RWPE1 (cell line): ENCODE results near the gene PPP6R3.

Experiments used
- CTCF ChIA-PET: fragments of 350-600 bp; sonication (Branson Sonifier 250); formaldehyde crosslinking; extraction: SDS; loops from one replicate; lab custom pipeline; 2021; lab: Yijun Ruan, JAX
- POLR2A ChIA-PET: fragments of 400-600 bp; formaldehyde crosslinking; extraction: SDS; loops from one replicate; lab custom pipeline; 2020; ENCODE audit warnings: antibody characterized with exemption; ENCODE audit not compliant: low non-redundant PET; lab: Yijun Ruan, JAX
- DNase-seq: peaks from one replicate; pipeline ENCODE4 v3.0.0; 2012; ENCODE audit warnings: low spot score
- H3K27ac ChIP-seq: fragments of 450-650 bp; 2 replicates; pipeline ENCODE4 v1.5.1; 2017
- CTCF ChIP-seq: fragments of 450-650 bp; conservative IDR thresholded peaks from 2 replicates; pipeline ENCODE4 v1.5.1; 2017; ENCODE audit warnings: low read depth, mild to moderate bottlenecking

The PPP6R3 gene

GRCh38 chr11:68517121-68517741 is 56.7 kb downstream of the PPP6R3 start:
- DNase-seq, result no peak
- ChIA-PET CTCF (no interaction called here), POLR2A (no interaction called here)
- TF ChIP-seq CTCF, result no peak
- no peak overlapping the region for H3K27ac ChIP-seq

GRCh38 chr11:68518191-68518590 is 57.6 kb downstream of the PPP6R3 start:
- ChIA-PET POLR2A (no interaction called here), CTCF (no interaction called here)
- no peak for TF ChIP-seq CTCF
- DNase-seq, result no peak
- H3K27ac ChIP-seq, result no peak overlapping the region

GRCh38 chr11:68521969-68522652 is 61.6 kb downstream of the PPP6R3 start:
- ChIA-PET CTCF (no interaction called here), POLR2A (no interaction called here)
- H3K27ac ChIP-seq, result no peak overlapping the region
- no peak for TF ChIP-seq CTCF
- DNase-seq, result no peak

- TF ChIP-seq CTCF, result no peak
- CTCF ChIA-PET, result interaction anchor here (0.6 kb wide), 2 partner anchors 17 to 495 kb away, joined by 3 read pairs; no protein-coding TSS in a partner anchor
Measured at GRCh38 chr11:68523033-68523432, 62.5 kb downstream of the PPP6R3 start.

GRCh38 chr11:68523743-68524142 is 63.2 kb downstream of the PPP6R3 start:
- H3K27ac ChIP-seq, result no peak overlapping the region
- ChIA-PET CTCF (interaction anchor here (0.5 to 0.6 kb wide), 3 partner anchors 13 to 496 kb away, joined by 3 read pairs; no protein-coding TSS in a partner anchor), POLR2A (no interaction called here)
- no peak for DNase-seq
- no peak for TF ChIP-seq CTCF

More at GRCh38 chr11:68523033-68523432, 62.5 kb downstream of the PPP6R3 start:
- DNase-seq, result no peak
- H3K27ac ChIP-seq, result no peak overlapping the region
- POLR2A ChIA-PET, result no interaction called here

GRCh38 chr11:68524213-68524612 is 63.7 kb downstream of the PPP6R3 start:
- no peak for DNase-seq
- no peak overlapping the region for H3K27ac ChIP-seq
- ChIA-PET CTCF (interaction anchor here (0.5 kb wide), 1 partner anchor 15 kb away, joined by 3 read pairs; no protein-coding TSS in a partner anchor), POLR2A (no interaction called here)
- no peak for TF ChIP-seq CTCF
